K562 (cell line): ENCODE results near the gene HJV. TPM values are rescaled to one million over a fixed set of nuclear protein-coding genes. Genes with fewer than 3 reads are reported as not detected.

Experiments used
- FOXK2 ChIP-seq, 2 experiments: fragments of 450-650 bp; IDR thresholded peaks in 1 of 2; conservative IDR thresholded peaks in 1 of 2; 2 replicates each; pipeline ENCODE4 v1.6.1; 2016; ENCODE audit warnings: low read depth in 2 of 2, mild to moderate bottlenecking in 1 of 2
- KAT8 ChIP-seq: fragments of 450-650 bp; IDR thresholded peaks from 2 replicates; pipeline ENCODE4 v1.6.1; 2016; ENCODE audit warnings: low read depth, mild to moderate bottlenecking
- L3MBTL2 ChIP-seq: fragments of 450-650 bp; IDR thresholded peaks from 2 replicates; pipeline ENCODE4 v1.6.1; 2016; ENCODE audit warnings: mild to moderate bottlenecking, moderate library complexity
- MEIS2 ChIP-seq: fragments of 450-650 bp; IDR thresholded peaks from 2 replicates; pipeline ENCODE4 v1.6.1; 2014; ENCODE audit warnings: mild to moderate bottlenecking; ENCODE audit not compliant: partially characterized antibody
- NCOA6 ChIP-seq: fragments of 450-650 bp; IDR thresholded peaks from 2 replicates; pipeline ENCODE4 v1.6.1; 2017; ENCODE audit warnings: mild to moderate bottlenecking
- OTX1 ChIP-seq: fragments of 450-650 bp; formaldehyde crosslinking; IDR thresholded peaks from 2 replicates; pipeline ENCODE4 v1.4.0; 2022; ENCODE audit warnings: mild to moderate bottlenecking
- PTRF ChIP-seq: fragments of 450-650 bp; IDR thresholded peaks from 2 replicates; pipeline ENCODE4 v1.6.1; 2016; ENCODE audit warnings: mild to moderate bottlenecking, missing genetic modification characterization, missing compliant biosample characterization
- RERE ChIP-seq: sonication (generic); formaldehyde crosslinking; IDR thresholded peaks from 2 replicates; pipeline ENCODE4 v1.8.0; 2023; ENCODE audit warnings: missing genetic modification reagents, mild to moderate bottlenecking, borderline replicate concordance
- SMC3 ChIP-seq: conservative IDR thresholded peaks from 2 replicates; pipeline ENCODE4 v1.6.1; 2011; ENCODE audit warnings: low read depth, low read length, improper control_type of control experiment; ENCODE audit not compliant: insufficient read depth
- ZNF197 ChIP-seq: fragments of 200-800 bp; sonication (Bioruptor generic); IDR thresholded peaks from 2 replicates; pipeline ENCODE4 v1.6.1; 2016; ENCODE audit warnings: low read depth, missing genetic modification characterization, missing compliant biosample characterization
- polyA plus RNA-seq, 8 experiments: library from polyadenylated mRNA; depleted of rRNA in 4 of 8; stranded (reverse) in 5 of 8; unstranded in 3 of 8; fragments of >200 nt; fragmentation: Nextera tagmentation in 2 of 8; fragmentation: Illumina TruSeq in 1 of 8; extraction: Ambion mirVana in 2 of 8; extraction: Trizol in 1 of 8; gene quantifications; 2 replicates each; pipeline versions ENCODE4 v1.2.1 to v1.2.3, GENCODE V29; 2011 to 2014; ENCODE audit warnings: inconsistent platforms in 1 of 8, missing spikeins in 1 of 8
- total RNA-seq, 7 experiments: library from RNA; depleted of rRNA in 6 of 7; stranded (reverse); fragments of >200 nt in 6 of 7; fragmentation: Illumina TruSeq in 2 of 7; extraction: Trizol in 2 of 7; gene quantifications; 2 replicates each; pipeline versions ENCODE4 v1.2.1 to v1.2.3, GENCODE V29; 2011 to 2021; ENCODE audit warnings: low replicate concordance in 1 of 7
- TF ChIP-seq, protein P1 (sequence below): fragments of 450-650 bp; IDR thresholded peaks from 2 replicates; pipeline ENCODE4 v1.6.1; 2017; ENCODE audit warnings: antibody characterized with exemption, mild to moderate bottlenecking
- TF ChIP-seq, protein P2 (sequence below): fragments of 450-650 bp; IDR thresholded peaks from 2 replicates; pipeline ENCODE4 v1.6.1; 2017; ENCODE audit warnings: mild to moderate bottlenecking, moderate library complexity
- TF ChIP-seq, protein P3 (sequence below), 2 experiments: fragments of 250-450 bp in 1 of 2; fragments of 450-650 bp in 1 of 2; sonication (Bioruptor Pico) in 1 of 2; IDR thresholded peaks; 2 replicates each; pipeline versions ENCODE4 v1.6.1 to v1.8.0; 2016 to 2021; ENCODE audit warnings: mild to moderate bottlenecking in 2 of 2, moderate library complexity in 2 of 2, missing compliant biosample characterization in 1 of 2, missing genetic modification characterization in 1 of 2
- TF ChIP-seq, protein P4 (sequence below): fragments of 450-650 bp; formaldehyde crosslinking; IDR thresholded peaks from 2 replicates; pipeline ENCODE4 v1.4.0; 2022; ENCODE audit warnings: missing genetic modification characterization

The HJV gene
- total and polyA plus RNA-seq, 9 of the 15 experiments (the other 6 are each of a cell fraction or from before 2014, with no cell fraction given): 1.0 to 6.6 (median 2.4) TPM

GRCh38 chr1:145990249-145990855 is 31.2 kb downstream of the HJV start (continued):
- TF ChIP-seq FOXK2 (conservative IDR thresholded peaks at IDR 0.05 in 1 of 2, IDR thresholded peaks at IDR 0.05 in 1 of 2; ENCODE audit: low read depth in 2 of 2) (no peak; a peak in 1 of 4 replicates), OTX1 (CRISPR knock-in tag) (peak; percentile 60; the same call in 1 of the 2 replicates), MEIS2 (no peak), SMC3 (no peak), PTRF (tag) (no peak), ZNF197 (CRISPR knock-in tag) (no peak), RERE (CRISPR knock-in tag) (no peak), NCOA6 (no peak), L3MBTL2 (no peak), KAT8 (no peak)
- TF ChIP-seq, protein P1, sequence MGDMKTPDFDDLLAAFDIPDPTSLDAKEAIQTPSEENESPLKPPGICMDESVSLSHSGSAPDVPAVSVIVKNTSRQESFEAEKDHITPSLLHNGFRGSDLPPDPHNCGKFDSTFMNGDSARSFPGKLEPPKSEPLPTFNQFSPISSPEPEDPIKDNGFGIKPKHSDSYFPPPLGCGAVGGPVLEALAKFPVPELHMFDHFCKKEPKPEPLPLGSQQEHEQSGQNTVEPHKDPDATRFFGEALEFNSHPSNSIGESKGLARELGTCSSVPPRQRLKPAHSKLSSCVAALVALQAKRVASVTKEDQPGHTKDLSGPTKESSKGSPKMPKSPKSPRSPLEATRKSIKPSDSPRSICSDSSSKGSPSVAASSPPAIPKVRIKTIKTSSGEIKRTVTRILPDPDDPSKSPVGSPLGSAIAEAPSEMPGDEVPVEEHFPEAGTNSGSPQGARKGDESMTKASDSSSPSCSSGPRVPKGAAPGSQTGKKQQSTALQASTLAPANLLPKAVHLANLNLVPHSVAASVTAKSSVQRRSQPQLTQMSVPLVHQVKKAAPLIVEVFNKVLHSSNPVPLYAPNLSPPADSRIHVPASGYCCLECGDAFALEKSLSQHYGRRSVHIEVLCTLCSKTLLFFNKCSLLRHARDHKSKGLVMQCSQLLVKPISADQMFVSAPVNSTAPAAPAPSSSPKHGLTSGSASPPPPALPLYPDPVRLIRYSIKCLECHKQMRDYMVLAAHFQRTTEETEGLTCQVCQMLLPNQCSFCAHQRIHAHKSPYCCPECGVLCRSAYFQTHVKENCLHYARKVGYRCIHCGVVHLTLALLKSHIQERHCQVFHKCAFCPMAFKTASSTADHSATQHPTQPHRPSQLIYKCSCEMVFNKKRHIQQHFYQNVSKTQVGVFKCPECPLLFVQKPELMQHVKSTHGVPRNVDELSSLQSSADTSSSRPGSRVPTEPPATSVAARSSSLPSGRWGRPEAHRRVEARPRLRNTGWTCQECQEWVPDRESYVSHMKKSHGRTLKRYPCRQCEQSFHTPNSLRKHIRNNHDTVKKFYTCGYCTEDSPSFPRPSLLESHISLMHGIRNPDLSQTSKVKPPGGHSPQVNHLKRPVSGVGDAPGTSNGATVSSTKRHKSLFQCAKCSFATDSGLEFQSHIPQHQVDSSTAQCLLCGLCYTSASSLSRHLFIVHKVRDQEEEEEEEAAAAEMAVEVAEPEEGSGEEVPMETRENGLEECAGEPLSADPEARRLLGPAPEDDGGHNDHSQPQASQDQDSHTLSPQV: no peak
- TF ChIP-seq, protein P2, sequence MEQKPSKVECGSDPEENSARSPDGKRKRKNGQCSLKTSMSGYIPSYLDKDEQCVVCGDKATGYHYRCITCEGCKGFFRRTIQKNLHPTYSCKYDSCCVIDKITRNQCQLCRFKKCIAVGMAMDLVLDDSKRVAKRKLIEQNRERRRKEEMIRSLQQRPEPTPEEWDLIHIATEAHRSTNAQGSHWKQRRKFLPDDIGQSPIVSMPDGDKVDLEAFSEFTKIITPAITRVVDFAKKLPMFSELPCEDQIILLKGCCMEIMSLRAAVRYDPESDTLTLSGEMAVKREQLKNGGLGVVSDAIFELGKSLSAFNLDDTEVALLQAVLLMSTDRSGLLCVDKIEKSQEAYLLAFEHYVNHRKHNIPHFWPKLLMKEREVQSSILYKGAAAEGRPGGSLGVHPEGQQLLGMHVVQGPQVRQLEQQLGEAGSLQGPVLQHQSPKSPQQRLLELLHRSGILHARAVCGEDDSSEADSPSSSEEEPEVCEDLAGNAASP: no peak
- TF ChIP-seq, protein P3, sequence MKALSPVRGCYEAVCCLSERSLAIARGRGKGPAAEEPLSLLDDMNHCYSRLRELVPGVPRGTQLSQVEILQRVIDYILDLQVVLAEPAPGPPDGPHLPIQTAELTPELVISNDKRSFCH (CRISPR knock-in tag; IDR thresholded peaks at IDR 0.05): no peak
- TF ChIP-seq, protein P3 (tag; IDR thresholded peaks at IDR 0.05): no peak
- TF ChIP-seq, protein P4, sequence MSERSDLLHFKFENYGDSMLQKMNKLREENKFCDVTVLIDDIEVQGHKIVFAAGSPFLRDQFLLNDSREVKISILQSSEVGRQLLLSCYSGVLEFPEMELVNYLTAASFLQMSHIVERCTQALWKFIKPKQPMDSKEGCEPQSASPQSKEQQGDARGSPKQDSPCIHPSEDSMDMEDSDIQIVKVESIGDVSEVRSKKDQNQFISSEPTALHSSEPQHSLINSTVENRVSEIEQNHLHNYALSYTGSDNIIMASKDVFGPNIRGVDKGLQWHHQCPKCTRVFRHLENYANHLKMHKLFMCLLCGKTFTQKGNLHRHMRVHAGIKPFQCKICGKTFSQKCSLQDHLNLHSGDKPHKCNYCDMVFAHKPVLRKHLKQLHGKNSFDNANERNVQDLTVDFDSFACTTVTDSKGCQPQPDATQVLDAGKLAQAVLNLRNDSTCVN (CRISPR knock-in tag): 0 out of 2 replicates have a peak, but pooled peaks have one; percentile 6
